ENCODE measurements around the gene TMEM114.

TMEM114 gene

GRCh38 chr16:8611886-8612600 is 21.7 kb upstream of the TMEM114 start:
- DNase-seq (ENCODE audit: low read depth in 2 of 2): no peak

- no peak for DNase-seq (ENCODE audit: low read depth in 2 of 2)
Measured at GRCh38 chr16:8611122-8611521, 20.8 kb upstream of the TMEM114 start.

- DNase-seq (ENCODE audit: low read depth in 2 of 2): no peak
Measured at GRCh38 chr16:8607214-8607613, 16.9 kb upstream of the TMEM114 start.

- DNase-seq (ENCODE audit: low read depth in 2 of 2): no peak
Measured at GRCh38 chr16:8605554-8605953, 15.2 kb upstream of the TMEM114 start.

GRCh38 chr16:8600144-8600775 is 9.9 kb upstream of the TMEM114 start:
- DNase-seq (ENCODE audit: low read depth in 2 of 2): no peak

GRCh38 chr16:8596581-8596980 is 6.3 kb upstream of the TMEM114 start:
- no peak for DNase-seq (ENCODE audit: low read depth in 2 of 2)

GRCh38 chr16:8595783-8596182 is 5.5 kb upstream of the TMEM114 start:
- no peak for DNase-seq (ENCODE audit: low read depth in 2 of 2)

- DNase-seq (ENCODE audit: low read depth in 2 of 2): no peak
Measured at GRCh38 chr16:8594149-8594666, 3.9 kb upstream of the TMEM114 start.

- no peak for DNase-seq (ENCODE audit: low read depth in 2 of 2)
Measured at GRCh38 chr16:8591451-8591850, 1.1 kb upstream of the TMEM114 start.

- DNase-seq (ENCODE audit: low read depth in 2 of 2): no peak
Measured at GRCh38 chr16:8590811-8591210, 500 bp upstream of the TMEM114 start.

GRCh38 chr16:8589057-8589899 is 1.0 kb downstream of the TMEM114 start:
- no peak for DNase-seq (ENCODE audit: low read depth in 2 of 2)

GRCh38 chr16:8588682-8589056 is 1.6 kb downstream of the TMEM114 start:
- DNase-seq (ENCODE audit: low read depth in 2 of 2): no peak

GRCh38 chr16:8587065-8587464 is 3.2 kb downstream of the TMEM114 start:
- no peak for DNase-seq (ENCODE audit: low read depth in 2 of 2)

- no peak for DNase-seq (ENCODE audit: low read depth in 2 of 2)
Measured at GRCh38 chr16:8585857-8586256, 4.5 kb downstream of the TMEM114 start.

GRCh38 chr16:8585041-8585440 is 5.3 kb downstream of the TMEM114 start:
- no peak for DNase-seq (ENCODE audit: low read depth in 2 of 2)

- DNase-seq (ENCODE audit: low read depth in 2 of 2): no peak
Measured at GRCh38 chr16:8583732-8584131, 6.6 kb downstream of the TMEM114 start.

GRCh38 chr16:8583199-8583598 is 7.1 kb downstream of the TMEM114 start:
- DNase-seq (ENCODE audit: low read depth in 2 of 2): no peak

GRCh38 chr16:8581831-8582580 is 8.3 kb downstream of the TMEM114 start:
- DNase-seq (ENCODE audit: low read depth in 2 of 2): no peak

GRCh38 chr16:8579559-8579958 is 10.8 kb downstream of the TMEM114 start:
- DNase-seq (ENCODE audit: low read depth in 2 of 2): no peak

GRCh38 chr16:8577678-8578304 is 12.5 kb downstream of the TMEM114 start:
- DNase-seq (ENCODE audit: low read depth in 2 of 2): no peak
